Activated T-cell treated with anti-CD3 and anti-CD28 coated beads, Interleukin-2, amount 50 U/mL, for 1 hour (primary cell): ENCODE data around the gene ASAP2.
"Not testable (repeated sequence)": the region's sequence is repeated elsewhere in the genome, so short reads cannot be mapped to it uniquely, and the experiment has no call there.

Experiments used
- DNase-seq: peaks from one replicate; pipeline ENCODE4 v3.0.0-alpha.2; 2020

The ASAP2 gene

DNA sequence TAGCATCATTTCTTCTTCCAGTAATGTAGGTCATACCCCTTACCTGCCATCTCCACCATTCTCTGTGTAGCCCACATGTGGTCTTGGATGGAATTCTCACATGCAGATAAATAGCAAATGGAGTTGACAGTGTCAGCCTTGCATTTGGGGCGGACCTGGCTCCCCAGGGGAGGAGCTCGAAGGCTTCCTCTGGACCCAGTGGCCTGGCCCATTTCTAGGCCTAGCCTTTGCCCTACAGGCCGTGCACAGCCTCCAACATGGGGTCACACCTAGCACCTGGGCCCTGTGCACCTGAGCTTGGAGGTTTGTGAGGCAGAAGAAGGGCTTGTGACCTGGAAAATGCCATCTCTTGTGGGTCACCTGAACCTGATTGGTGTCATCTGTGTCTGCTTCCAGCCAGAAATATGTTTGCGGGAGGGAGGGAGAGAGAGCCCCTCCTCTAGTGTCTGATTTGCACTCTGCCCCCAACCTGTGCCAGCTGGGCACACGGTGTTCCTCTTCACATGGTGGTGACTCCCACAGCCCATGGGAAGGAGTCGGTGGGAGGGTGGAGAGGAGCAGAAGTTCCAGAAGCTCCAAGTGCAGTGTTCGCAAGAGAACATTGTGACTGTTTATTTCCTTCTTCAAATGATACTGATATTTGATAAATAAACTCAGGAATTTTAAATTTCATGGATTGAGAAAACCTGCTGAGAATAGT, 183.7 kb downstream of the ASAP2 start:
- no peak for DNase-seq

DNA sequence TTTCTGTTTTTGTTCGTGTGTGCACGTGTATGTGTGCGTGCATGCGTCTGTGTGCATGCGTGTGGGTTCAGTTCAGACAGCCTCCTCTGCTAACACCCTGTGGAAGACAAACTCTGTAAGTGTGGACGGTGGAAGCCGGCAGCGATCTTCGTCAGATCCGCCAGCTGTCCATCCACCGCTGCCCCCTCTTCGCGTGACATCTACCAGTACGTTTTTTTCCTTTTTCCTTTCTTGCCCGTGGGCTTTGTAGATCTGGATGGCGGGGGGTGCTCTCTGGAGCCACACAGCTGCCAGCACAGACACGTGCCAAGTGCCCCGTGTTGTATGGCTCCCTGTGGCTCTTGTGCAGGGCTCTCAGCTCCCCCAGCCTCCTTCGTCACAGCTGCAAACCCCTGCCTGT, 184.4 kb downstream of the ASAP2 start:
- no peak for DNase-seq

DNA sequence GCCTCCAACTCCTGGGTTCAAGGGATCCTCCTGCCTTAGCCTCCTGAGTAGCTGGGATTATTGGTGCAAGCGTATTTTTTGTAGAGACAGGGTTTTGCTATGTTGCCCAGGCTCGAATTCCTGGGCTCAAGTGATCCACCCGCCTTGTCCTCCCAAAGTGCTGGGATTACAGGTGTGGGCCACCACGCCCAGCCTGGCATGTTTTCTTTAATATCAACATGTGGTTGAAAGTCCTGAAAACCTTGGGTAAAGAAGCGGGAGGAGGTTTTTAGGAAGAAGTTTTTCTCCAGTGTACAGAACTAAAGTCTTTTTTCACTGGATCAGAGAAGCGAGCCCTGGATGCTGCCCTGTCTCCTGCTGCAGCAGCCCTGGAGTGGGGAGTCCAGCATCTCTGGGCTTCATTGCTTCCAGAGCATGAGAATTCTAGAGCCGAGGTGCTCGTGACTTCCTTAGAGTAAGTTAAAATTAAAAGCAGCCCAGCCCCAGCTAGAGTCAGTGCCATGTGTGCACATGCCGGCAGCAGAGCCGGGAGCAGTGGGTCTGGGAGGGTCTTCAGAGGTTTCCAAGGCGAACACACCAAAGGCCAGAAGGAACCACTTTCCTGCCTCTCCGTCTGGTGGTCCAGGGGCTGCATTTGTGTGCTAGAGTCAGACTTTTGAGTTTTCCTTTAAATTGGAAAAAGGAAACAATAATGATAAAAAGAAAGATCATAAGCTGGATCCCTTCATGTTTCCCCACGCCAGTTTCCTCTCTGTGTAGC, 185.5 kb downstream of the ASAP2 start:
- DNase-seq = no peak

DNA sequence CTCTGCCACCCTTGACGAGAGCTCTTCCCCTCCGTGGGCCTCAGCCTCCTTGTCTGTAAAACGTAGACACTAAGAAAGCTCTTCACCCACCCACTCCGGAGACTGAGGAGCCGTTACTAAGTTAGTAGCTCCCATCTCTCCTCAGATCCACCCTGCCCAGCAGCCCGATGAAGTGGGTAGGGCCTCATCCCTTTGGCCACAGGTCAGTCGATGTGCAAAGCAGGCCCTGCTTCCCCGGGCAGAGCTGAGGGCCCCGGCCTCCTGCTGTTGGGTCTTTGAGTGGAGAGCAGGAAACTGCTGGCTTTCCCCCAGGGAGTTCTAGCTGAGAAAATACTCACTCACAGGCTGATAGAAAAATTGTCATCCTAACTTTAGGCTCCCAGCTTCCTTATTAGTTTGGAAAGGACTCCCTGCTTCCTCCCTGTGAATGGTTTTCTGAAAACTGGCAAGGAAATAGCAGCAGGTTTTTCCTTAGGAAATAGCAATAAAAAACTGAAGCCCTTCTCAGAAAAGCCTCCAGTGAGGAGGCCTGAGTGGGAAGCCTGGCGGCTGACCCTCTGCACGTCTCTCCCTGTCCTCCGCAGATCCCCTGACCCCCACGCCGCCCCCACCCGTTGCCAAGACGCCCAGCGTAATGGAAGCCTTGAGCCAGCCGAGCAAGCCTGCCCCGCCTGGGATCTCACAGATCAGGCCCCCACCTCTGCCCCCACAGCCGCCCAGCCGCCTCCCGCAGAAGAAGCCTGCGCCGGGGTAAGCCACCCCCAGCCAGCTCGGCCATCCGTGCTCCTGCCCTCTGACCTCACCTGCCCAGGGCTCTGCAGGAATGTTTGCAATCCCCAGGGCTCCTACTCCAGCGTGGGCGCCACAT, 186.5 kb downstream of the ASAP2 start:
- DNase-seq = no peak

DNA sequence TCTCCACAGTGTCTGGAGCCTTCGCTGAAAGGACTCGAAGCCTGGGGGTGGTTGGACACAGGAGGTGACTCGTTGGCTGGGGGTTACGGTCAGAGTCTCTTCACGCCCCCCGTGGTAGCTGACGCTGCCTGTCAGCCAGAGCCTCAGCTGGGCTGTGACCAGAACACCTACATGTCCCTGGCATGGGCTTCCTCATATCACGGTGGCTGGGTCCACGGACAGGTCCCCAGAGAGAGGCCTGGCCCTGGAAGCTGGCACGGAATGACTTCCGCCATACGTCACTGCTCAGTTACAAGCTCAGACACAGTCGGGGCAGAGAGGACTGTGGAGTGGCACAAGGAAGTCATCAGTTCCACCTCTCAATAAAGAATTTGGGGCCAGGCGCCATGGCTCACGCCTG, 188.2 kb downstream of the ASAP2 start:
- no peak for DNase-seq

DNA sequence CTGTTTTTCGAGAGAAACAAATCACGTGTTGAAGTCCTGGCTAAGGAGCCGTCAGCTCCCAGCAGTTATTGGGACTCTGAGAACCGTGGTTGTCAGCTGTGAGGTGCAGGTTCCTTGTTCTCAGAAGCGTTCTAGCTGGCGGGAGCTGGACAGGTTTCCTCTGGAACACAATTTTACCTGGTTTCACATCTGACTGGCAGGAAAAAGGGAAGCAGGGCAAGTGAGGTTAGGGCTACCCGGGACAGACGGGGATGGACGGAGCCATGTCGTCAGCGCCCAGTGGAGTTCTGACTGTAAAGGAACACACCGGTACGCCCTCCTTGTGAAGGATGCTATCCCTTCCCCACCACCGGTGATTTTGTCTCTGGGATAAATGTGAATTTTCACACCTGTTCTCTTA, 190.6 kb downstream of the ASAP2 start:
- no peak for DNase-seq

DNA sequence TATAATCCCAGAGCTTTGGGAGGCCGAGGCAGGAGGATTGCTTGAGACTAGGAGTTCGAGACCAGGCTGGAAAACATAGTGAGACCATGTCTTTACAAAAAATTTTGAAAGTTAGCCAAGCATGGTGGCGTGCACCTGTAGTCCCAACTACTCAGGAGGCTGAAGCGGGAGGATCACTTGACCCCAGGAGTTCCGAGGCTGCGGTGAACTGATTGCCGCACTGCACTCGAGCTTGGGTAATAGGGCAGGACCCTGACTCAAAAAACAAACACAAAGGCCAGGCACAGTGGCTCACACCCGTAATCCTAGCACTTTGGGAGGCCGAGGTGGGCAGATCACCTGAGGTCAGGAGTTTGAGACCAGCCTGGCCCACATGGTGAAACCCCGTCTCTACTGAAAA, 191.6 kb downstream of the ASAP2 start:
- not testable (repeated sequence) for DNase-seq

DNA sequence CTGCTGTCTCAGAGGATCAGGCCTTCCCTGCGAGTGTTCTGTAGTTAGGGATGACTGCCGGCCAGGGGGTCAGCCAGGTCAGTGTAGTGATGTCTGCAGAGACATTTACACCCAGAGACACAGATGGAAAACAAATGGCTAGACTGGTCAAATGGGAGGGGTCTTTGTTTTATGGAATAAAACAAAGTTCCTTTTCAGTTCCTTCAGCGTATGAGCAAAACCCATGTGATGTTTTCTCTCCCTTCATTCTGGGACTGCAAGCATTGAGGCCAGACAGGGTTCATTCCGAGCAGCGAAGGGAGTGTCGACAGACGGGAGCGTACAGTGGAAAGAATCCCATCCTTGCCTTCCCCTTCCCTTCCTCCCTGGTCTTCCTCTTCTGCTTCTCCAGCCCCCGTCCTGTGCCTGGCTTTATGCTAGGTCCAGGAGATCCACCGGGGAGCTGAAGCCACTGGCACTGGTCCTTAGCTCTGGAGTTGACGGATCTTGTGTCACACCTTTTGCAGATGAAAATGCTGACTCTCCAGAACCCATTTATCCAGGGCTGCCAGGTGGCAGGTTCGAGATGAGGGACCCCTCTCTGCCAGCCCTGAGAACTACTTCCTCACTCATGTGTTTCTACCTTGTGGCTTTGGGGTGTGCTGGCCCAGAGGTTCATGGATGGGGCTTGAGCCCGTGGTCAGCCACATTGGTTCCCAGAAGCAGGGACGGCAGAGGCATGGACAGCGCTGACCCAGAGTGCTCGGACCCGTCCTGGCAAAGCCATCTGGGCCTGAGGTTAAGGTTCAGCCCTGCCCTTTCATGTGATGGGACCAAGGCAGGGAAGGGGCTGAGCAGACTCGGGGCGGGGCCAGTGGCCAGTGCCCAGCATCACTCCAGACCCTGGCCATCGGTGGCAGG, 192.5 kb downstream of the ASAP2 start:
- DNase-seq = no peak

DNA sequence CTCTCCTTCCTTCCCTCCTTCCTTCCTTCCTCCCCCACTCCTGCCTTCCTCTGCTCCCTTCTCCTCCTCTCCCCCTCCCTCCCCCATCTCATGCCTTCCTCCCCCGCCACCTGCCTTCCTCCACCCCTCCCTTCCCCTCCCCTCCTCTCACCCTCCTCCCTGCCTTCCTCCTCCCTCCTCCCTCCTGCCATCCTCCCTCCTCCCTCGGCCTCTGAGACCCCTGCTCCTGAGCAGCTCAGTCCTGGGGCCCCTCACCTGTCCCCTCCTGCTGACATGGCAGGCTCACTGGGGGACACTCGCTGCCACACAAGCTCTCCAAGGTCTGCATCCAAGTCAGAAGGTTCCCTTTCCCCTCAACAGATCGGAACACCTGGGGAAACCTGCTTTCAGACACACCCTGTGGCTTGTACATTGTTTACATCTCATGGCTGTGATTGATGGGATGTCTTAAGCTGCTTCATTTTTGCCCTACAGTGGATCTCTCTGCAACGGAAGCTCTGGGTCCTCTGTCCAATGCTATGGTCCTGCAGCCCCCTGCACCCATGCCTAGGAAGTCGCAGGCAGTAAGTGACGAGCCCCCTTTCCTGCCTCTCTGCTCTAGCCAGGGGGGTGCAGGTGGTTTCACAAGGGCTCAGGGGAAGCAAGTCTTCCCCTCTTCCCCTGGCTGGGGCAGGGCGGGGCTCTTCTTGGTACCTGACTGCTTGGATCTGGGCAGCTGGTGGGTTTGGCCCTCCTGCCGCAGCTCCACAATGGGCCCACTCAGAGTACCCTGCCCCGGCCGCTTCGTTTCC, 193.9 kb downstream of the ASAP2 start:
- DNase-seq = no peak

- DNase-seq = no peak
Measured at GRCh38 chr2:9401059-9401547, 194.5 kb downstream of the ASAP2 start.

DNA sequence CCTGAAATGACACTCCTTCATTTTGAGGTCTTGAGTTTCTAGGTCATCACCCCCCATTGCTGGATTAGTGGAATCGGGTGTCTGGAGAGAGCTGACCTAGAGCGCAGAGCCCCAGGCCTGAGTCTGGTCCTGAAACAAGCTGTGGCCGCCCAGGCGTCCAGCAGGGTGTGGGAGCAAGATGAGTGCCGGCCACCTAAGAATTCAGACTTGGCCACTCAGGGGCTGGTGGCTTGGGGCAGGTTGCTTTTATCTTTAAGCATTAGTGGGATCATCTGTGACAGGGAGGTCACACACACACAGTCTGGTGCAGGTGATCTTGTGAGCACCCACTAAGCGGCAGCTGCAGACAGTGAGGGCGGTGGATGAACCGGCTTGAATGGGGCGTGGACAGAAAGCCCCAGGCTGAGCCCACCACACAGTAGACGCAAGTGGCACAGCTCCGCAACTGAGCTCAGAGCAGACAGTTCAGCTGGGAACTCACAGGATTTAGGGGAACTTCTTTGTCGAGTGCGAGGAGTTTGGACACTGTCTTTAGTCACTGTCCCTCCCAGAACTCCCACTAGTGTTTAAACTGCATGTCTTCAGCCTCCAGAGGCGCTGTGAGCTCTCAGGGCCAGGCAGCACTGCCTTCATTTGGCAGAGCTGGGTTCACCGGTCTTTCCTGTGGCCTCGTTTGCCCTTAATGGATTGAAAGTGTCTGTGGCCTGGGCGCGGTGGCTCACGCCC, 195.2 kb downstream of the ASAP2 start:
- DNase-seq = no peak

- DNase-seq = no peak
Measured at GRCh38 chr2:9403924-9404323, 197.3 kb downstream of the ASAP2 start.

GRCh38 chr2:9404451-9404850, 197.8 kb downstream of the ASAP2 start:
- no peak for DNase-seq

DNA sequence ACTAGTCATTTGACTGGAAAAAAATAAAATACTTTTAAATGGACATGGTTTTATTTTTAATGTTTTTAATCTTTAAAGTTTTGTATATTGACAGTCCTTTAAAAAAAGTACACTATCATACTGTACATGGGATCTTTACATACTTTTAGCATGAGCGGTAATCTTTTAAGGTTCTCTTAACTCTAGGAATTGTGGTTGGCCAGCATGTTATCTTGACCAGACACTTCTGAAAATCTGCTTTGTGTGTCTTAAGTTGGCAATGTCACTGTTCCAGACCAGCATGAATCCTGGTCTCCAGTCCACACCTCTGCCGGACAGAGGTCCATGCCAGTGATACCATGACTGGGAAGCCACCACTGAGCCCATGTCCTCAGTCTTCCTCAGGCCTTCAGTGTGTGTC, 199.0 kb downstream of the ASAP2 start:
- no peak for DNase-seq

GRCh38 chr2:9406529-9407362, 200.1 kb downstream of the ASAP2 start:
- no peak for DNase-seq

- no peak for DNase-seq
Measured at GRCh38 chr2:9407363-9407811, 200.8 kb downstream of the ASAP2 start.

GRCh38 chr2:9408641-9409151, 202.1 kb downstream of the ASAP2 start:
- DNase-seq = no peak

DNA sequence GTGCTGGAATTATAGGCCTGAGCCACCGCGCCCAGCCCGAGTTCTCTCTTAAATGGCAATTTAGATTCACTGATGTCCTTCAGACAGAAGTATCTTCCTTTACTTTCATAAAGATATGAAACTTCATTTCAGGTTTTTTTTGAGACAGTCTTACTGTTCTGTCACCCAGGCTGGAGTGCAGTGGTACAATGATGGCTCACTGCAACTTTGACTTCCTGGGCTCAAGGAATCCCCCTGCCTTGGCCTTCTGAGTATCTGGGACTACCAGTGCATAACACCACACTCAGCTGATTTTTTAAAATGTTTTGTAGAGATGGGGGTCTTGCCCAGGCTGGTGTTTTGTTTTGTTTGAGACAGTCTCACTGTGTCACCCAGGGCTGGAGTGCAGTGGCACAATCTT, 203.5 kb downstream of the ASAP2 start:
- DNase-seq = no peak

- no peak for DNase-seq
Measured at GRCh38 chr2:9412781-9413180, 206.2 kb downstream of the ASAP2 start.
